EH (cell line): ENCODE data around the gene SPR.
A peak's percentile ranks its signal among the peaks of the same experiment; 100 is the strongest.
"Not testable (repeated sequence)": the region's sequence is repeated elsewhere in the genome, so short reads cannot be mapped to it uniquely, and the experiment has no call there.

ENCODE experiments used
- DNase-seq: peaks from one replicate; pipeline ENCODE4 v3.0.0-alpha.2; 2015; ENCODE audit warnings: low read depth

SPR gene

DNA sequence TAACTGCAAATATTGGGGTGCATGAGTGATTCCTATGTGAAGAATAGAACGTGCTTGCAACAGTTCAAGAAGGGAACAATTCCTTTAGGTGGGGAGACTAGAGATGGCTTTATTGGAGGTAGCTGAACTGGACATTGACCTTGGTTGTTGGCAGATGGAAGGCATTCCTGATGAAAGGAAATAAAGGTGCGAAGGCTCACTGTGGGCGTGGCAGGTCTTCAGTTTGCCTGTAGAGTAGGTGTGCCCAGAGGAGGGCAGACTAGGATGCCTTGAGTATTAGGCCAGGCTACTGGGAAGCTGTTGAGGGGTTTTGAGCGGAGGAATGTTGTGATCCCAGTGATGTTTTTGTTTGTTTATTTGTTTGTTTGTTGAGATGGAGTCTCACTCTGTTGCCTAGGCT, 2.8 kb downstream of the SPR start:
- DNase-seq: no peak

DNA sequence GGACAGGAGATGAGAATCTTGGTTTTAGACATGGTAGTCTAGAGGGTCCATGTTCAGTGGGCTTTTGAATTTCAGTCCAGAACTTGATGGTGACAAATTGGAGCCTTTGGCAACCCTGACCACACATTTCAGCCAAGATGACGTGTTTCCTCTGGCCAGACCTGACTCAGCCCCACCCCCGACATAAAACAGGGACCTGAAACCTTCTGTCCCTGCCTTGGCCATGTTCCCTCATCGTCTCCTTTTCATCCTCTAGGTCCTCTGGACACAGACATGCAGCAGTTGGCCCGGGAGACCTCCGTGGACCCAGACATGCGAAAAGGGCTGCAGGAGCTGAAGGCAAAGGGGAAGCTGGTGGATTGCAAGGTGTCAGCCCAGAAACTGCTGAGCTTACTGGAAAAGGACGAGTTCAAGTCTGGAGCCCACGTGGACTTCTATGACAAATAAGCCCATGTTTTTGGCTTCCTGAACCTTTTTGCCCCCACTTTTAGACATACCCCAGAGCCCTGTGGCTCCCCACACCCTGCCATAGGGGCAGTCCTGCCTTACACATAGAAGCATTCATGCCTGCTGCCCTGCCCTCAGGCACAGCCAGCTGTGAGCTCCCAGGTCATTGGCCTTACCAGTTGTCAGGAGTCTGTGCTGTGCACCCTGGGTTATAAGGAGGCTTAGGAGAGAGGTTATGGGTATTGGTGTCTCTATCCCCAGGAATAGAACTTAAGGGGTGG, 4.0 kb downstream of the SPR start:
- no peak for DNase-seq

DNA sequence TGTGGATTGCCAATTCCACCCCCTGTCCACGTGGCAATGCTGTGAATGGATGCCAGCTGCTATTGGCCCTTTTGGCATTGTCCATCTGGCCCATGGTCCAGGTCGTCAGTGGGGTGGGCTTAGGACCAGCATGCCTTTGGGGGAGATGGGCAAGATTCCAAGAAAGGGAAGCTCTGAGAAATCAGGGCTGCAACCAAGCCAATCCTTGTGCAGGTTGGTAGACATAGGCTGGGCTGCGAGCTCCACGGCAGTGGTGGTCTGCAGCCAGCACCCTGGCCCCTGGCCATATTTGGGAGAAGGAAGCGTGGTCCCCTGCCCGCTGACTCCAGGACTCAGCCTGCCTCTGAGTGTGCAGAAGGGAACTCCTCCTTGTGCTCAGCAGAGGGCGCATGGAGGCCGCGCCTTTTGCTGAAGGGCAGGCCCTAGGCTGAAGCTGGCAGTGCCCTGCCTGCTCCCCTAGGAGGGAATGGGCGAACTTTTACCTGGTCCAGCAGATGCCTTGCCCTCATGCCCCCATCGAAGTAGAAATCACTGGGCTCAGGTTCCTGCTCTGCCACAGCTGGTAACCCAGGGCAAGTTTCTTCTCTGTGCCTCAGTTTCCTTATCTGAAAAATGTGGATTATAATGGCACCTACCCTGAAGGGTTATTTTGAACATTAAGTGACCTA, 5.4 kb downstream of the SPR start:
- peak; percentile 78 for DNase-seq

DNA sequence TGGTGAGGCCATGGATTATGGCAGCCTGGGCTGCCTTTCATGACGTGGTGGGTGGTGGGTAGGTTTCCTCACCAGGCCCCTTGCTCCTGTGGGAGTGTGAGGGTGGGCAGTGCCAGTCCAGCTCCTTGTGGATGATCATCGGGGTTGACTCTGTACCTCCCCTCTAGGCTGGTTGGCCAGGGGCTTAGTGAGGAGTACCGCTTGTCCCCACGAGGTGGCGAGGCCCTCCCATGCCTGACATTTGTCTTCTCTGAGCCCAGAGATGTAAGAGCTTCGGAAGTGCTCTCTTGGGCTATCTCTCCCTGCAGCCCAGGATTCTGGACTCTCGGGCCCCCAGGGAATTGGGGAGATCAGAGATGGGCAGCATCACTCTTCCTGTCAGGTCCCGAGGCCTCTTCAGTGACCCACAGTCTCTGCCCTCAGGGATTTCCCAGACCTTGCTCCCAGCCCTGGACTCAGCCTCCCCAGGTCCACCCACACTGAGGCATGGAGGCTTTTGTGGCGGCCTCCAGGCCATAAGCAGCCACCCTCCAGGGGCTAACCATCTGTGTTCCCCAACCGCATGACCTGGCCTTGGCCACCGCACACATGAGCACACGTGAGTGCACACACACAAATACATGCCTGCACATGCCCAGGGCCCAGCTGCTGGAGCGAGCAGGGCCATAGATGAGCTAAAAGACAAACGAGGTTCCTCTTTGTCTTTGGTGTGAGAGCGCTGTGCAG, 6.5 kb downstream of the SPR start:
- peak; percentile 72 for DNase-seq

DNA sequence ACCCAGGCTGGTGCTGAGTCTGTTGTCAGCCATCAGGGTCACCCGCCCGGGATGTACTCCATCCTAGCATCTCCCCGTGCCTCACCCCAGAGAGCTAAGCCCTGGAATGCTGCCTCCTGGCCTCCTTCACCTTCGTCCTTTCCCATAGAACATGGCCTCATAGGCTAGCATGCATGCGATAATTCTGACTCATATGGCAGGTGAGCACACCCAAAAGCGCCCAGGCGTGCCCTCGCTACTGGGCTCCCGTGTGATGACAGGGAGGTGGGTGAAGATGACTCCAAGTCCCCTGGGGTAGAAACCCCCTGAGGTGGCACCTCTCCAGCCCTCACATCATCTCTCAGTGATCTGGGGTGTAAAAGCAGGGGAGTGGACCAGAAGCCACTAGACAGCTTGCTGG, 7.3 kb downstream of the SPR start:
- no peak for DNase-seq

DNA sequence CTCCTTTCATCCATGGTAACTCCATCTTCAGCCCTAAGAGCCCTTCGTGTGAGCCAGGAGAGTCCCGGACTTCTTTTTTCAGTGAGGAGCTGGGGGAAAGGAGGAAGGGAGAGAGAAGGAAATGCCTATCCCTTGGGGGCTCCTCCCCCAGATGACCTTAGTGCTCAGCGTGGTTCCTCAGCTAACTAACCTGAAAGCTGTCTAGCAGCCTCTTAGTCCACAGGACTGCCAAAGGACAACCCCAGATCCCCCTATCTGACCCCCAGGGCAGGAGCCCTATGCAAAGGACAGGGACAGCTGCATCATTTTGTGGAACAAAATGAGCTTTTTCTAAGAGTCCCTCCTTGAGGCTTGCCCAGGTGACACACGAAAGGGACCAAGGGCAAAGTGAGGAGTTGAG, 7.9 kb downstream of the SPR start:
- DNase-seq: no peak

DNA sequence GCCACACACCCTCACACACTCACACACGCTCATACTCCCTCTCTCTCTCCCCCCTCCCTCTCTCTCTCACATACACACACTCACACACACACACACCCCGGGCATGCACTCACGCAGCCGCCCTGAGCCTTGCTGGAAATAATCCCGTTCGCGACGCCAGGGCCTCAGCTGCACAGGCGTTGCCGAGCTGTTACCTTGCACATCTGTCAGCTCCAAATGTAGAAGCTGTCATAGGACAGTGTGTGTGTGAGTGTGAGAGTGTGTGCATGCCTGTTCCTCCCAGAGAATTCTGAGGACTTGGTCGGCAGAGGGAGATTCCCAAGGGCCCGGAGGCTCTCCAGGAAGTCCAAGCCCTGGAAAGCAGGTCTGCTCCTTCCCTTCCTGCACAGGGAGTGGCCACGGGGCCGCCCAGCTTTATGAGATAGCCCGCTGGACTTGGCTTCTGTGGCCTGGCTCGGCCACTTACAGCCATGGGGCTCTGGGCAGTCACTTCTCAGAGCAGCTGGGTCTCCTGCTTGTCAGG, 8.6 kb downstream of the SPR start:
- DNase-seq: peak; percentile 50

DNA sequence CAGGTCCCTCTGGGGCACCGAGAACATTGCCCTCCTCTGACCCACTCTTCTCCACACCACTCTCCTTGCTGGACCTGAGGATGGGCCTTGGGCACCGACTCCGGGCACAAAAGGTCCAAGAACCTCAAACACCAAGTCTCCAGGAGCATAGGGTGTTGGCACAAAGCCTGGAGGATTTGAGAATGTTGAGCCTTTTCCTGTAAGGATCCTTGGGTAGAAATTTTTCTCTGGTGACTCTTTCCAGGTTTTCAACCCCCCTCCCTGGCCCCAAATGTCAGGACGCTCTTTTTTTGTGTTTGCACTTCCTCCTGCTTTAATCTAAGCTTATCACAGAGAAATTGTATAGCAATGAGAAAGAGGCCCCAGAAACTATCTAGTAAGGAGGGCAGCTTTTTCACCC, 9.2 kb downstream of the SPR start:
- peak; percentile 35 for DNase-seq

DNA sequence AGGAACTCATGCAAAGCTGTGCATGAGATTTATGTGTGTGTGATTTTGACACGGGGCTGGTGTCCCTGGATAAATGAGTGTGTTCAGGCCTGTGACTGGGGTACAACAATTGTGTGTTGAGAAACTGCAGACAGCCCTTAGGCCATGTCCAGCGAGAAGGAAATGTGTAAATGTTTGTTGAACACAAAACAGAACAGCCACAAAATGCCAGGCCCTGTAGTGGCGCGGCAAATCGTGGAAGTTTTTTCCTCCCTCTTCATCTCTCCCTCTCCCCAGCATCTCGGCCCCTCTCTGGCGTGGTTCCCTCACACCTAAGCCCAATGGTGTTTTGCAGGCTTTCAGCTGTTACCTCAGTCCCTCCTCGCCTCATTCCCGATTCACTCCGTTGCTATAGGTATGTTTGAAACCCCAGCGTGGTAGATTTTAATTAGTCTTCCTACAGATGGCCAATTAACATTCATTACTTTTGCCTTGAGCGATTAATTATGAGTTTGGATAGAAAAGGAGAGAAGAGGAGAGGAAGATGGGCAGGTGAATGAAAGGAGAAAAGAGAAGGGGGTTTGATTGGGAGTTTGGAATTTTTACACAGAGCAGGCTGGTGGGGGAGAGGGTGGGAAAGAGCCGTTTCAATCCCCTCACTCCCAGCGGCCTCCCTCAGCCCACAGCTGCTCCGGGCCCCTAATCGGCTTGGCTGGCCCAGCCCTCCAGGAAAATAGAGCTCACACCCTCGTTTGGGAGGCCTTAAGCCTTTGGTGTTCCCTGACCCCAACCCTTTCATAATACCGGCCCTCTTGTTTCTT, 10.8 kb downstream of the SPR start:
- no peak for DNase-seq

DNA sequence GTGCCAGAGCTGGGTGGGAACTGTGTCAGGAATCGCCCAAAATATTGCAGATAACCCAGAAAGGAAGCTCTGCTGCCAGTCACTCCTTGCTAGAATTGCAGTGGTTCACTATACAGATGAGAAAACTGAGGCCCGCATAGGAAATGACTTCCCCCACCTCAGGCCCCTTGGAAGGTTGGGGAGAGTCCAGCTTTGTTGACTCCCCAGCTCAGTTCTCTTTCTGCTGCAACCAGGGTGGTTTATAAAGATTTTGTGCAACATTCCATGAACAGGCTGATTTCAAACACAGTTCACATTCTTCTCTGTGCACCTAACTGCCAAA, 11.3 kb downstream of the SPR start:
- no peak for DNase-seq

DNA sequence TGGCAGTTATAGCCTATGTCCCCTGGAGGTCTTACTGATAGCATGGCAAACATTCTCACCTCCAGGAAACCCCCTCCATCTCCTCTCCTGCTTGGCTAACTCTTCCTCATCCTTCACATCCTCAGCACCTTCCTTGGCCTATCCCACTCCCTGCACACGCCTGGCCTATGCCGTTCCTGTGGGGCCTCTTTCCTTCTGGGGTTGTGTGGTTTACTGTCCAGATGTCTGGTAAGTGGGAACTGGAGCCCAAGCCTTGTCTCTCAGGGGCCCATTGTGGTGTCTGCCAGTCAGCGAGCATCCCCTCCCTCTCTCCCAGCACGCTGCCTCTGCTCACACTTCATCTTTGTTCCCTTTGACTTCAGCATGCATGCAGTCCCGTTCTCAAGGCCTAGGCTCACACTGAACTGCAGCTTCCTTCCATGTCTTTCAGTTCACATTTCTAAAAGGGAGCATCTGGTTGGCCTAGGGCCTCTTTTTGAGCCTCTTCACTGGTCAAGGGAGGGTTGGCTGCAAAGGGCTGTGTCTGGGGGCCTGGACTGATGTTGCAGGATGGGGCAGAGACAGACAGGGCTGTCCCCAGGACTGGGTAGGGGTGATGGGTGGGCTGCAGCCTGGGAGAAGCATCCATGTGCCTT, 13.1 kb downstream of the SPR start:
- DNase-seq: no peak

DNA sequence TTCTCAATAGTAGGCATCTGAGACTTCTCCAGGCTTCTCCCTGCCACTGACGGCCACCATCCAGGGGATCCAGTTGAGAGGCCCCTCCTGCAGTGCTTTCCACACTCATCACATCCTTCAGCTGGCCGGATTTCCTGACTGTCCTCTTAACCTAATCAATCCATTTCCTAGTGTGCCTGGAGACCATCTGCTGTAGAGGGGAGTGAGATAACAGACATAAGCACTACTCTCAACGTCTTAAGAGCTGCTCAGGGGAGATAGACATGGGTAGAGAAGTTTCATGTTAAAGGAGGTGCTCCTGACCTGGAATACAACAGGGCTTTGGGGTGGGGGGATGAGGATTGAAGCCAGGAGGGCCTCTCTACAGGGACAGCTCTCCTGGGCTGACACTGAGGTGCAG, 14.2 kb downstream of the SPR start:
- DNase-seq: no peak

DNA sequence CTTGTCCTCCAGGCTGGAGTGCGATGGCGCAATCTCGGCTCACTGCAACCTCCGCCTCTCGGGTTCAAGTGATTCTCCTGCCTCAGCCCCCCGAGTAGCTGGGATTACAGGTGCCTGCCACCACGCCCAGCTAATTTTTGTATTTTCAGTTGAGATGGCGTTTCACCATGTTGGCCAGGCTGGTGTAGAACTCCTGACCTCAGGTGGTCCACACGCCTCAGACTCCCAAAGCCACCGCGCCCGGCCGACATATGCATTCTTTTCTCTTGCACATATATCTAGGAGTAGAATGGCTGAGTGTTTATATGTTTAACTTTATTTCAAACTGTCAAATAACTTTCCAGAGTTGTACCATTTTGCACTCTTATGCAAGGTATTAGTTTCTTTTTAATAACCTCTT, 20.2 kb downstream of the SPR start:
- DNase-seq: not testable (repeated sequence)

DNA sequence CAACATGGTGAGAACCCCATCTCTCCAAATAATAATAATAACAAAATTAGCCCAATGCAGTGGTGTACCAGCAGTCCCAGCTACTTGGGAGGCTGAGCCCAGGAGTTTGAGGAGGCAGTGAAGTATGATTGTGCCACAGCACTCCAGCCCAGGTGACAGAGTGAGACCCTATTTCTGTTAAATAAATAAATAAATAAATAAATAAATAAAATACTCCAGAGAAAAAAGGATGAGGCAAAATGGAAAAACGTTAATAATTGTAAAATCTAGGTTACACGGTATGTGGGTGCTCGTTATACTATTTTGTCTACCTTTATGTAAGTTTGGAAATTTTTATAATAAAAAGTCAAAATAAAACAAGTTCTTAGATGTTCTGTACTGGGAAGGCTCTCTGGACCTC, 21.5 kb downstream of the SPR start:
- DNase-seq: no peak

DNA sequence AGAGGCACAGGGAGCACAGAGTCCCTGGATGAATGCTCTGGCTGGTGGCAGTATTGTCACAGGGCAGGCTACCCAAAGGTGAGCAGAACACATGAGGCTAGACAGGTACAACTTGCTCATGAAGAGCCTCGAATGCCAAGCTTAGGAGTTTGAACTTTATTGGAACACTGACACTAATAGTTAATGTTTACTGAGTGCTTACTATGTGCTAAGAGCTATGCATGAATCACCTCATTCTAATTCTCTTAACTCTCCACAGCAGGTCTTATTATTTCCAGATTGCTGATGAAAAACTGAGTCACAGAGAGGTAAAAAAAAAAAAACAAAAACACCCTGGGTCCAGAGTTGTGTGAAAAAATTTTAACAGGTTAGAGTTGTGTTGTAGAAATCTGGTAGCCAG, 24.0 kb downstream of the SPR start:
- no peak for DNase-seq

DNA sequence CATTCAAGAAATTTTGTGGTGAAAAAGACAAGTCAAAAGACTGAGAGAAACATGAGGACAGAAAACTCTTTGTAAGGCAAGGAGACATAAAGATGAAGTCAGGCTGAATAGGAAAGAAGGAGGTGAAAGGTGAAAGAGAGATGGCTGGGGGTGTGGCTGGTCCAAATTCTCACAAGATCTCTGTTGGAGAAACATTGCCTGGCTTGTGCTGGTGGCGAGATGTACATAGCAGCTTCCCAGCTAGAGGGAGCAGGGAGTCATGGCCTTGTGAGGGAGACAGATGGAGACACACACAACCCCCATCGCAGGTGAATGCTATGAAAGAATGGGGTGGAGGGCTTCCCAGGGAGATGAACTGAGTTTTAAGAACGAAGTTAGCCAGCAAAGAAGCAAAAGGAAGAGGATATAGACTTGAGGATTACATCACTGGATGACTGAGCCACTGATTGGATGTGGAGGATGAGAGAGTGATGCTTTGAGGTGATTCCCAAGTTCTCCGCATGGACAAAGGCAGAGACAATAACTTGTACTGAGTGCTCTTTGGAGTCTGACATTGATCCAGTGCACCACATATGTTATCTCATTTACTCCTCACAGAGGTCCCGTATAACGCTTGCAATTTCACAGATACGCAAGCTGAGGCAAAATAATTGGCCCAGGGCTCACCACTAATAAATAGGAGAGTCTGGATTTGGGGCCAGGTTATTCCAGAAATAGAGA, 26.4 kb downstream of the SPR start:
- no peak for DNase-seq

DNA sequence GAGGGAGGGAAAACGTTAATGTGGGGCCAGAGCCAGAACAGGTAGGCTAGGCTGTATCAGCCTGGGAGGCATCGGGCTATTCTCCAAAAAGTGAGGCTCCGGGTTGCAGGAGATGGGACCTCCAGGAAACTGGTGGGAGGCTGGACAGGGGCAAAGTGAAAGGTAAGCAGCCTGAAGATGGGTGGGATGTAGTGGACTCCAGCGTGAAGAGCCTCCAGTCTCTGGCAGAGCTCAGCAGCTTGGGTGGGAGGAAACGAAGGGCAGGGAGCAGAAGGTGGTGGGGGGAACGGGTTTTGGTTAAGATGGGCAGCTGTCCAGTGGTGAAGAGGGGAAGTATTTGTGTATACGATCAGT, 27.0 kb downstream of the SPR start:
- no peak for DNase-seq

DNA sequence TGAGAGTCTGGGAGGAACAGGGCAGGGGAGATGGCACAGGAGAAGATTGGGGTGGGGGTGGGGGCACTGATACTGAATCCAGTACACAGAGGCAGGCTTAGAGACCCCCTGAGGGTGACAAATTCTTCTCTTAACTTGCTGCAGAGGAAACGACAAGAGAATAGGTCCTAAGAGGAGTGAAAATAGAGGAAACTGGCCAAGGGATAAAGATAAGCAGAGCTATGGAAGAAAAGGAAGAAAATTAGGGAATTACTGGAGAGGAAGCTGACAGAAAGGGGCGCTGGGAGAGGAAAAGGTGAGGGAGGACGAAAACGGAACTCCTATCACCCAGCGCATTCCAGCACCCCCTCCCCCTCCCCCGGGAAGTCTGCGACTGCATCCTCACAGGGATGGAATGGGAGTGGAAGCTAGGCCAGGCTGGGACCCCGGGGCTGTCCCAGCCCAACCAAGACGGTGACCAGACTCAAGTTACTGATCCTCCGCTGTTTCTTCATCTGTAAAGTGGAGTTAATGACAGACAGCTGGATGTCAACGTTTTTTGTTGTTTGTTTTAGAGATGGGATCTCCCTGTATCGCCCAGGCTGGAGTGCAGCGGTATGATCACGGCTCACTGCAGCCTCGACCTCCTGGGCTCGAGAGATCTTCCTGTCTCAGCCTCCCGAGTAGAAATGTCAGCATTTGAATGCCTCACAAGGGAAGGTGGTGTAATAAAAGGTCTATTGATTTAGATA, 27.5 kb downstream of the SPR start:
- no peak for DNase-seq

DNA sequence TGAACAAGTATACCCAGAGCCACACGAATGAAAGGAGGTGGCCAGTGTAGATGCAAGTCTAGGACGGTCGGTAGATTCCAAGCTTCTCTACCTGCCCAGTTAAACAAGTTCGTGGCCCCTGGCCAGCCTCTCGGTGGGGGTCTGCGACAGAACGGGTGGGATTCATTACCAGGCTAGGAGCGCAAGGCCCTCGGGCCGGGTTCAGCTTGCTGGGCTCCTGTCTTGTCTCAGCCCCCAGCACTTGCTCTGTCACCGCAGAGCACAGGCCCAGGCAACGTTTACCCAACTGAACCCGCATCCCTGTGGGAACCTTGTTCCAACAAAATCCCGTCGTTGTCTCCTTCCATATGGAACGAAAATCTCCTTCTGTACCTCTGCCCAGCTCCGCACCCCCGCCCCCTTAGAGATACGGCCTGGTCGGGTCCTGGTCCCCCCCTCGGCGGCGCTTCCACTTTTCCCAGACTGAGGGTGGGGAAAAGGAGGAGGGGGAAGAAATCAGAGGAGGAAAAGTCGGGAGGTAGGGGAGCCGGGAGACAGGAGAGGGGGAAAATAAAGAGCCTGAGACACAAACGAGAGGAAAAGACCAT, 28.2 kb downstream of the SPR start:
- no peak for DNase-seq
